NCI-H446 (cell line): ENCODE results near the gene ZNF445.
"Not testable (repeated sequence)": the region's sequence is repeated elsewhere in the genome, so short reads cannot be mapped to it uniquely, and the experiment has no call there.

ENCODE experiments used
- DNase-seq, 2 experiments: peaks; one replicate each; lab custom pipeline; 2025; lab: John Stamatoyannopoulos, UW

The ZNF445 gene

GRCh38 chr3:44398853-44399252, 78.6 kb downstream of the ZNF445 start:
- DNase-seq: no peak

GRCh38 chr3:44398271-44398670, 79.2 kb downstream of the ZNF445 start:
- DNase-seq: not testable (repeated sequence)

GRCh38 chr3:44396200-44397171, 81.0 kb downstream of the ZNF445 start:
- no peak for DNase-seq

GRCh38 chr3:44395714-44396113, 81.8 kb downstream of the ZNF445 start:
- no peak for DNase-seq

- DNase-seq: no peak
Observed at GRCh38 chr3:44392489-44392888, 85.0 kb downstream of the ZNF445 start.

GRCh38 chr3:44387404-44387803, 90.1 kb downstream of the ZNF445 start:
- no peak for DNase-seq
